ENCODE measurements around the gene ALDH3A2.

GRCh38 chr17:19726631-19727376, 78.3 kb downstream of the ALDH3A2 start:
- TF ChIP-seq, protein P1, sequence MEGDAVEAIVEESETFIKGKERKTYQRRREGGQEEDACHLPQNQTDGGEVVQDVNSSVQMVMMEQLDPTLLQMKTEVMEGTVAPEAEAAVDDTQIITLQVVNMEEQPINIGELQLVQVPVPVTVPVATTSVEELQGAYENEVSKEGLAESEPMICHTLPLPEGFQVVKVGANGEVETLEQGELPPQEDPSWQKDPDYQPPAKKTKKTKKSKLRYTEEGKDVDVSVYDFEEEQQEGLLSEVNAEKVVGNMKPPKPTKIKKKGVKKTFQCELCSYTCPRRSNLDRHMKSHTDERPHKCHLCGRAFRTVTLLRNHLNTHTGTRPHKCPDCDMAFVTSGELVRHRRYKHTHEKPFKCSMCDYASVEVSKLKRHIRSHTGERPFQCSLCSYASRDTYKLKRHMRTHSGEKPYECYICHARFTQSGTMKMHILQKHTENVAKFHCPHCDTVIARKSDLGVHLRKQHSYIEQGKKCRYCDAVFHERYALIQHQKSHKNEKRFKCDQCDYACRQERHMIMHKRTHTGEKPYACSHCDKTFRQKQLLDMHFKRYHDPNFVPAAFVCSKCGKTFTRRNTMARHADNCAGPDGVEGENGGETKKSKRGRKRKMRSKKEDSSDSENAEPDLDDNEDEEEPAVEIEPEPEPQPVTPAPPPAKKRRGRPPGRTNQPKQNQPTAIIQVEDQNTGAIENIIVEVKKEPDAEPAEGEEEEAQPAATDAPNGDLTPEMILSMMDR (IDR thresholded peaks at IDR 0.05): no peak
- TF ChIP-seq POLR2A (IDR thresholded peaks at IDR 0.05) (no peak), POLR2AphosphoS5 (IDR thresholded peaks at IDR 0.05) (no peak)

Data from stomach (tissue), 4 donors.